CD4-positive, alpha-beta T cell (primary cell): ENCODE data around the gene BRD7. TPM values are rescaled to one million over a fixed set of nuclear protein-coding genes. Genes with fewer than 3 reads are reported as not detected.

ENCODE experiments used
- ATAC-seq: fragments of 200-7000 bp; cut with Tn5 transposase; one replicate; pipeline ENCODE4 v1.10.0; 2022; ENCODE audit warnings: mild to moderate bottlenecking; ENCODE audit not compliant: poor library complexity
- CTCF ChIA-PET: fragments of 350-600 bp; sonication (Branson Sonifier 250); formaldehyde crosslinking; loops from one replicate; lab custom pipeline; 2021; ENCODE audit warnings: antibody characterized with exemption, inconsistent platforms; lab: Charles Lee
- POLR2A ChIA-PET: fragments of 350-600 bp; sonication (Branson Sonifier 250); formaldehyde crosslinking; loops from one replicate; lab custom pipeline; 2021; ENCODE audit warnings: antibody characterized with exemption, inconsistent platforms; lab: Charles Lee
- DNase-seq, 14 experiments: peaks; one replicate each; pipeline ENCODE4 v3.0.0-alpha.2; 2013 to 2020; ENCODE audit warnings: mixed read lengths in 2 of 14
- H3K27ac ChIP-seq, 2 donors: one replicate each; pipeline versions ENCODE4 v1.5.1 to v1.7.0; 2013; ENCODE audit warnings: low read length in 2 of 2, low read depth in 1 of 2, mild to moderate bottlenecking in 1 of 2
- H3K27me3 ChIP-seq, 2 experiments: 1 replicate in 1 of 2; 2 replicates in 1 of 2; pipeline versions ENCODE4 v1.6.1 to v1.7.0; 2013; ENCODE audit warnings: low read length in 2 of 2, control low read depth in 1 of 2, mild to moderate bottlenecking in 1 of 2, moderate library complexity in 1 of 2; ENCODE audit not compliant: insufficient read depth in 2 of 2, control insufficient read depth in 1 of 2
- H3K36me3 ChIP-seq: one replicate; pipeline ENCODE4 v1.6.1; 2013; ENCODE audit warnings: low read length, control low read depth; ENCODE audit not compliant: insufficient read depth
- H3K4me1 ChIP-seq: one replicate; pipeline ENCODE4 v1.6.1; 2013; ENCODE audit warnings: low read length, control low read depth; ENCODE audit not compliant: insufficient read depth
- H3K4me3 ChIP-seq: one replicate; pipeline ENCODE4 v1.5.1; 2013; ENCODE audit warnings: mild to moderate bottlenecking, low read length, moderate library complexity
- H3K9me3 ChIP-seq, 2 experiments: 1 replicate in 1 of 2; 2 replicates in 1 of 2; pipeline versions ENCODE4 v1.6.1 to v1.7.0; 2013; ENCODE audit warnings: low read length in 2 of 2, mild to moderate bottlenecking in 2 of 2, control low read depth in 1 of 2, moderate library complexity in 1 of 2; ENCODE audit not compliant: control insufficient read depth in 1 of 2, insufficient read depth in 1 of 2
- H3K27ac Mint-ChIP-seq: one replicate; pipeline ENCODE4 v1.8.0; 2020; ENCODE audit warnings: mixed read lengths
- H3K27me3 Mint-ChIP-seq: one replicate; pipeline ENCODE4 v1.8.0; 2021; ENCODE audit warnings: mixed read lengths
- H3K36me3 Mint-ChIP-seq: one replicate; pipeline ENCODE4 v1.8.0; 2021; ENCODE audit warnings: low read depth, mixed read lengths
- H3K4me1 Mint-ChIP-seq: one replicate; pipeline ENCODE4 v1.8.0; 2021; ENCODE audit warnings: low read depth, mixed read lengths
- H3K4me3 Mint-ChIP-seq: one replicate; pipeline ENCODE4 v1.8.0; 2020; ENCODE audit warnings: mild to moderate bottlenecking, mixed read lengths
- H3K9me3 Mint-ChIP-seq: one replicate; pipeline ENCODE4 v1.8.0; 2020; ENCODE audit warnings: mixed read lengths
- CTCF ChIP-seq: fragments of 200-600 bp; IDR thresholded peaks from one replicate; pipeline ENCODE4 v1.8.0; 2022; ENCODE audit warnings: antibody characterized with exemption, mild to moderate bottlenecking
- intact Hi-C, 2 experiments: fragments of 100-400 bp; cut with DNase I in 1 of 2; cut with micrococcal nuclease in 1 of 2; formaldehyde crosslinking; loops; one replicate each; pipeline versions ENCODE4 v1.15.1 to v1.9.0; 2023 to 2025; cut with DNase I, micrococcal nuclease
- total RNA-seq, 174 experiments: library from RNA in 2 of 174; stranded (reverse) in 2 of 174; gene quantifications; one replicate each; pipeline ENCODE4 v1.2.3 and lab custom pipeline; 2021 to 2026

Gene BRD7
- total RNA-seq, 2 experiments from 2014 or later, result 95.4 to 103 TPM

GRCh38 chr16:50314665-50315064 is 54.1 kb downstream of the BRD7 start:
- Histone ChIP-seq H3K27me3 (no peaks in the 10 kb centered on the region), H3K36me3 (peaks cover 99% of the 10 kb centered on the region), H3K9me3 (no peaks in the 10 kb centered on the region), H3K27ac (peak overlapping the region in 1 of 2 donors; percentile 25), H3K4me3 (no peak overlapping the region), H3K4me1 (peaks cover 40% of the 10 kb centered on the region)
- ATAC-seq, result no peak
- TF ChIP-seq CTCF, result no peak
- Mint-ChIP-seq H3K4me3 (no peak overlapping the region), H3K27ac (peak overlapping the region; percentile 91), H3K36me3 (peaks cover 93% of the 10 kb centered on the region), H3K27me3 (no peaks in the 10 kb centered on the region), H3K4me1 (peaks cover 39% of the 10 kb centered on the region), H3K9me3 (no peaks in the 10 kb centered on the region)
- DNase-seq, result peak in 1 of 14 experiments; percentile 1
- CTCF ChIA-PET, result interaction anchor here (1.1 to 2.9 kb wide), 2 partner anchors 12 to 32 kb away, joined by 3 to 21 read pairs; no protein-coding TSS in a partner anchor
- POLR2A ChIA-PET, result interaction anchor here (1.1 to 4.8 kb wide), 3 partner anchors 23 to 40 kb away, joined by 4 to 32 read pairs (median 5); no protein-coding TSS in a partner anchor
- intact Hi-C loops, result loop anchor here in 1 of 2 experiments (10.0 kb wide), 1 partner anchor 50 kb away; the partner anchor contains the start of gene ADCY7

DNA sequence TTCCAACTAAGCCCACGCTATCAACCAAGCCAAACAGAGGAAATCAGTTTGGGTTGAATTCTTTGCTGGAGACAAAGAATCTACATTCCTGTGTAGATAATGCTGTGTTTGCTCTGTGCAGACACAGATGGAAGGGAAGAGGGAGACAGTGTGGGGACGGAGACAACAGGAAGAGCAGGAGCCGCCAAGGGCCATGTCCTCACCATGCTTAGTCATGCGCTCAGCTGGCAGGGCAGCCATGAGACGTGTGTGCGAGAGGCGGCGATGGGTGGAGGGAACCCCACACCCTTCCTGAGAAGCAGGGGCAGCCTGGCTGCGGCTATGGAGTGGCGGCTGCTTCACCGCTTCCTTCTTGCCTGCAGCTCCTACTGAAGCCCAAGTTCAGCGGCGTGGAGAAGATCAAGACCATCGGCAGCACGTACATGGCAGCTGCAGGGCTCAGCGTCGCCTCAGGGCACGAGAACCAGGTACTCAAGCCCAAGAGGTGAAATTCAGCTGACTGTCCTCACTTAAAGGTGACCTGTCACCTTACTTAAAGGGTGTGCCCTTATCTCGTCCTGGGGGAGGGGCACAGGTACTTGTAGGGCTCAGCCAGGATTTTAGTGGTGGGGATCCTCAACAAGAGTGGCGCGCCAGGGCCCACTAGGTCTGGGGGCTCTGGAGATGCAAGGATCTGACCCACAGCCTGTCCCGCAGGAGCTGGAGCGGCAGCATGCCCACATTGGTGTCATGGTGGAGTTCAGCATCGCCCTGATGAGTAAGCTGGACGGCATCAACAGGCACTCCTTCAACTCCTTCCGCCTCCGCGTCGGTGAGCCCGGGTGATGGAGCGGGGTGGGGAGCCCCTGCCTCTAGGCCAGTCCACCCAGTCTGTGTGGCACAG is 55.0 kb downstream of the BRD7 start:
- Mint-ChIP-seq H3K27ac (peak overlapping the region; percentile 91), H3K27me3 (no peaks in the 10 kb centered on the region), H3K9me3 (no peaks in the 10 kb centered on the region), H3K36me3 (peaks cover 93% of the 10 kb centered on the region), H3K4me1 (peaks cover 33% of the 10 kb centered on the region), H3K4me3 (peak overlapping the region; percentile 57)
- peaks cover 100% of the 10 kb centered on the region for H3K36me3 ChIP-seq
- intact Hi-C loops, result loop anchor here in 1 of 2 experiments (10.0 kb wide), 1 partner anchor 49 kb away; the partner anchor contains the start of gene ADCY7
- no peak for TF ChIP-seq CTCF
- H3K9me3 ChIP-seq, result no peaks in the 10 kb centered on the region
- CTCF ChIA-PET, result interaction anchor here (0.6 to 2.9 kb wide), 4 partner anchors 13 to 49 kb away, joined by 3 to 21 read pairs (median 6); no protein-coding TSS in a partner anchor
- ATAC-seq, result peak; percentile 82
- no peaks in the 10 kb centered on the region for H3K27me3 ChIP-seq
- no peak overlapping the region for H3K4me3 ChIP-seq
- POLR2A ChIA-PET, result interaction anchor here (0.7 to 4.8 kb wide), 8 partner anchors 13 to 45 kb away, joined by 3 to 32 read pairs (median 4); no protein-coding TSS in a partner anchor
- peak in 13 of 14 experiments; percentile 22 to 80 (median 60) for DNase-seq
- peaks cover 45% of the 10 kb centered on the region for H3K4me1 ChIP-seq
- peak overlapping the region; percentile 17 to 52 for H3K27ac ChIP-seq

- intact Hi-C loops, result loop anchor here in 1 of 2 experiments (10.0 kb wide), 1 partner anchor 47 kb away; the partner anchor contains the start of gene ADCY7
- Histone ChIP-seq H3K4me3 (no peak overlapping the region), H3K4me1 (peaks cover 43% of the 10 kb centered on the region), H3K27ac (no peak overlapping the region), H3K27me3 (no peaks in the 10 kb centered on the region), H3K36me3 (peaks cover 99% of the 10 kb centered on the region), H3K9me3 (no peaks in the 10 kb centered on the region)
- Mint-ChIP-seq H3K36me3 (peaks cover 90% of the 10 kb centered on the region), H3K27me3 (no peaks in the 10 kb centered on the region), H3K27ac (peak overlapping the region; percentile 91), H3K4me1 (peaks cover 24% of the 10 kb centered on the region), H3K4me3 (no peak overlapping the region), H3K9me3 (no peaks in the 10 kb centered on the region)
- ChIA-PET CTCF (no interaction called here), POLR2A (no interaction called here)
- TF ChIP-seq CTCF, result no peak
- no peak for ATAC-seq
- peak in 3 of 14 experiments; percentile 4 to 29 (median 15) for DNase-seq
Measured at GRCh38 chr16:50311891-50312501, 56.8 kb downstream of the BRD7 start.
